K562 (cell line): ENCODE results near the gene KRT72.

ENCODE experiments used
- ASH1L ChIP-seq: fragments of 450-650 bp; IDR thresholded peaks from 2 replicates; pipeline ENCODE4 v1.6.1; 2018; ENCODE audit warnings: borderline replicate concordance, mild to moderate bottlenecking, low read depth; ENCODE audit not compliant: partially characterized antibody
- CHD7 ChIP-seq: fragments of 200-600 bp; sonication (generic); IDR thresholded peaks from one replicate; pipeline ENCODE4 v1.6.1; 2012; ENCODE audit warnings: mild to moderate bottlenecking, low read depth, low read length, inconsistent platforms
- CTCF ChIP-seq, 3 experiments: IDR thresholded peaks in 2 of 3; conservative IDR thresholded peaks in 1 of 3; 2 replicates each; pipeline ENCODE4 v1.5.1; 2011 to 2012; ENCODE audit warnings: low read length in 3 of 3, mild to moderate bottlenecking in 3 of 3, control low read depth in 2 of 3, improper control_type of control experiment in 1 of 3, inconsistent platforms in 1 of 3, low read depth in 1 of 3, mixed read lengths in 1 of 3, moderate library complexity in 1 of 3; ENCODE audit not compliant: insufficient read depth in 2 of 3
- ELF1 ChIP-seq: fragments of 200-800 bp; sonication (Bioruptor generic); IDR thresholded peaks from 2 replicates; pipeline ENCODE4 v1.6.1; 2016; ENCODE audit warnings: missing genetic modification characterization, missing compliant biosample characterization
- ETV6 ChIP-seq, 3 experiments: fragments of 150-350 bp in 1 of 3; sonication (generic) in 1 of 3; formaldehyde crosslinking in 1 of 3; IDR thresholded peaks; 2 replicates each; pipeline versions ENCODE4 v1.6.1 to v1.8.0; 2014 to 2022; ENCODE audit warnings: borderline replicate concordance in 2 of 3, low read depth in 2 of 3, antibody characterized with exemption in 1 of 3, low read length in 1 of 3, mild to moderate bottlenecking in 1 of 3, missing genetic modification reagents in 1 of 3
- NR1H2 ChIP-seq: sonication (generic); formaldehyde crosslinking; IDR thresholded peaks from 2 replicates; pipeline ENCODE4 v1.4.0; 2020; ENCODE audit warnings: mild to moderate bottlenecking, missing genetic modification reagents
- NUFIP1 ChIP-seq: fragments of 450-650 bp; IDR thresholded peaks from 2 replicates; pipeline ENCODE4 v1.6.1; 2018; ENCODE audit not compliant: partially characterized antibody
- POLR2A ChIP-seq: fragments of 450-650 bp; conservative IDR thresholded peaks from 2 replicates; pipeline ENCODE4 v1.6.1; 2016
- RNF2 ChIP-seq: sonication (generic); IDR thresholded peaks from 2 replicates; pipeline ENCODE4 v1.6.1; 2016
- ZBTB2 ChIP-seq: fragments of 450-650 bp; IDR thresholded peaks from 2 replicates; pipeline ENCODE4 v1.6.1; 2016; ENCODE audit warnings: antibody characterized with exemption
- ZFP36 ChIP-seq: fragments of 150-350 bp; IDR thresholded peaks from 2 replicates; pipeline ENCODE4 v1.6.1; 2018; ENCODE audit warnings: low read length, low read depth; ENCODE audit not compliant: partially characterized antibody
- ZNF197 ChIP-seq: fragments of 200-800 bp; sonication (Bioruptor generic); IDR thresholded peaks from 2 replicates; pipeline ENCODE4 v1.6.1; 2016; ENCODE audit warnings: low read depth, missing genetic modification characterization, missing compliant biosample characterization
- ZNF696 ChIP-seq: fragments of 250-450 bp; sonication (Bioruptor Pico); conservative IDR thresholded peaks from 2 replicates; pipeline ENCODE4 v1.4.0; 2020; ENCODE audit warnings: mild to moderate bottlenecking, moderate library complexity

GRCh38 chr12:52600941-52601481, at the start of gene KRT72:
- TF ChIP-seq NUFIP1 (no peak), CHD7 (no peak), ASH1L (no peak), CTCF (IDR thresholded peaks at IDR 0.05 in 2 of 3, conservative IDR thresholded peaks at IDR 0.05 in 1 of 3; ENCODE audit: insufficient read depth in 2 of 3, low read depth in 1 of 3, low read length in 3 of 3) (no peak), ZNF197 (CRISPR knock-in tag) (no peak), ZBTB2 (no peak), ZFP36 (no peak), NR1H2 (CRISPR knock-in tag) (no peak), POLR2A (no peak), ETV6 (IDR thresholded peaks at IDR 0.05; ENCODE audit: borderline replicate concordance in 1 of 2, low read depth in 2 of 2, low read length in 1 of 2) (no peak), ETV6 (CRISPR knock-in tag; IDR thresholded peaks at IDR 0.05; ENCODE audit: borderline replicate concordance) (no peak), ZNF696 (CRISPR knock-in tag) (no peak), RNF2 (no peak), ELF1 (tag) (no peak)
